Fibroblast of gingiva (primary cell): Measurements from ENCODE around the gene STK17B.
A peak's percentile ranks its signal among the peaks of the same experiment; 100 is the strongest.

Experiments used
- DNase-seq: peaks from one replicate; pipeline ENCODE4 v3.0.0-alpha.2; 2011; ENCODE audit warnings: low read depth

The STK17B gene

DNA sequence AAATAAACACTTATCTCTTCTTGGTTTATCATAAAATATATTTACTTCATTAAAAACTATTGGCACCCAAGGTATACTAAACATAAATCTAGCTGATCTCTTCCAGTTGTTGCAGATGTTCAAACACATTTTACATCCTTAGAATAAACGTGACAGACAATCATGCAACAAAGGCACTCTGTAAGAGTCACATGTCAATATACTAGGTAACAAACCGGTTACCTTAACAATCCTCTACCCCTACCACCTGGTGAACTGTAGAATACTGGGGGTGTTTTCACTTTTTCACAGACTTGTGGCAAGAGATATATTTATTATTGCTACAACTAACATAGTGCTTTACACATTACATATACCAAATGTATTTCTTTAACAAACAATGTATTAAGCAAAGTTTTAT, 15.8 kb downstream of the STK17B start:
- DNase-seq = no peak

DNA sequence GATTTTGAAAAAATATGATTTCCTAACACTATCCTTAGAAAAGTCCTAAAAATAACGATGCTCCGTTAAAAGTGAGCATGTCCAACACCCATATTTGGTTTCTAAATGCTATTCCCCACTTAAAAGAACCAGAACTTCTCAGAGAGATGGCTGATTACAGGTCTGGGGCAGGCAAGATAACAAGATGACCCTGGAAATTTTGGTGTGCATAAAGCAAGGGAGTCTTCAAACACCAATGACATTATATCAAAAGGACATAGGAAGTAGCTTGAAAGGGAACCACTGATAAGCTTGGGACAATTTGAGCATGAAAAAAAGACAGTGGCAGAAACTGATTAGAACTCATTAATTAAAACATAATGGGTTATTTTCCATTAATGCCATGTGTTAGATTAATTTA, 17.9 kb downstream of the STK17B start:
- DNase-seq = no peak

DNA sequence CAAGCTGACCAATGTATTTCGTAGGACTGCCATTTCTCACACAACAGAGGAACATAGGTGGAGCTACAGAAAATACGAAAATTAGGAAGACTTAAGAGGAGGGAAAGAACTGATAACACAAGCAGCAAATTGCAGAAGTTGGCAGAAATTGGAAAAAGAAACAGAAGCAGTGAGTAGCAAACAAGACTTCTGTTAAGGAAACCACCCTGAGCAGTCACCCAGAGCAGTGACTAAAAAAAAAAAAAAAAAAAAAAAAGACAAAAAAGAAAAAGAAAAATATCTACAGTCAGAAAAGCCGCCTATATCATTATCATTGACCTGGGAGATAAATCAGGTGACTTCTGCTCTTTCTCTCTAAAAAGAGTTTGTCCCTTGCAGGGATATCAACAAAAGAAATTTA, 21.4 kb downstream of the STK17B start:
- no peak for DNase-seq

DNA sequence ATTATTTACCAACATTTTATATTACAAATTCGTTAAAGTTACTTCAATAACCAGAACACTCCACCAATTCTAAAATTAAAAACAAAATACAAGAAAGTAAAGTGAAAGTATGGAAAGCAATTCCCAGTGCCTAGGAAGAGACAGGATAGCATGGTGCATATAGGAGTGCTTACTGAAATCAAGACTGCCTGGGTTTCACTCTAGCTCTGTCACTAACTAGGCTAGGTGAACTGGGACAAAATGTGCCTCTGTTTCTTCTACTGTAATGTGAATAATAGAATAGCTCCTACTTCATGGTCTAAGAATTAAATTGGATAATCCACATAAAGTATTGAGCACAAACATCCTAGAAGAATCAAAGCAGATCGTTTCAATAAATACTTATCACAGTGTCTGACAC, 22.6 kb downstream of the STK17B start:
- no peak for DNase-seq

DNA sequence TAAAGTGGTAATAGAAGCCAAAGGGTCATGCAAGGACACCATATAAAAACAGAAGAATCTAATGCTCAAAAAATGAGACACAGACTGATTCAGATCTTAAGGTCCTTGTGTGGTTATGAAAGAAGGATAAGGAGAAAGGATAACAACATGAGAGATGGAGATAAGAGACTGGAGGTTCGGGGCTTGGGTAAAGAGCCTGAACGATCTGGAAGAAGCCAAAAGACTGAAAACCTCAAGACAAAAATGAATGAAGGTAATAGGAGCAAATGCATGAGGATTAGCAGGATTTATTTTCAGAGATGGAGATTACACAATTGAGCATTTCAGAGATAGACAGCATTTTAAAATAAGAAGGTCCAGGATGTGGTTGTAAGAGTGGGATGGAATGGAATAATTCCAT, 26.1 kb downstream of the STK17B start:
- no peak for DNase-seq

- DNase-seq = no peak
These were observed 26.8 kb downstream of the STK17B start for GRCh38 chr2:196144513-196145126.

GRCh38 chr2:196143730-196144131, 27.6 kb downstream of the STK17B start:
- no peak for DNase-seq

GRCh38 chr2:196142825-196143224, 28.6 kb downstream of the STK17B start:
- peak; percentile 23 for DNase-seq

DNA sequence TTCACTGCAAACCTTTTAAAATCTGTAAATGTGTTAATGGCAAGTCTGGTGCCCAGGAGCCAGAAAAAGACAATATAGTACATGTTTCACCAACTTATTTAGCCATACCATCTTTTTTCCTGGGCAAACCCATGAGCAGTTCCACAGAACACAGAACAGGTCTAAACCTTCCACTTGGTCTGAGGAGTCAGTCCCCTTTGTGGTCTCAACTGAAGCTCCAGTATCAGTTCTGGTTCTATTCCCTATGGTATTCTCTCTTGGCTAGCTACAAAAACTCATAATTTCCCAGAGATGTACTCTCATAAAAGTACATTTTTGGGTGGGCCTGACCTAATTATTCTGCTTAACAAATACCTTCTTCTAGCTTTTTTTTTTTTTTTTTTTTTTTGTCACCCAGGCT, 31.2 kb downstream of the STK17B start:
- no peak for DNase-seq

DNA sequence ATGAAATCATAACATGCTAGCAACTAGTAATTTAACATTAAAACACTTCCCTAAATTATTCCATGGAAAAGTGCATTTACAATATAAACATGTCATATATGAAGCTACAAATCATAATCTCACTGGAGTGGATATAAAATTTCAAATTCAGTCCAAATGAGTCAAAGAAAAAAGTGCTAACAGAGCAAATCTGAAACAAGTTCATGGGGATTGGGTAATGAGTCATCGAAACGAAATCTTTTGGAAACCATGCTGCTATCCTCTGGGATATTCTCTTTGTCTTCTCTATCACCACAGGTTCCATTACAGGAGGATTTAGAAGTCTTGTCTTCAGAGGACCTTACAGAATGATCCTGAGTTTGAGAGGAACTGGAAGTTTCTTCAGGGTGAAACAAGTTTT, 34.1 kb downstream of the STK17B start:
- DNase-seq = no peak

DNA sequence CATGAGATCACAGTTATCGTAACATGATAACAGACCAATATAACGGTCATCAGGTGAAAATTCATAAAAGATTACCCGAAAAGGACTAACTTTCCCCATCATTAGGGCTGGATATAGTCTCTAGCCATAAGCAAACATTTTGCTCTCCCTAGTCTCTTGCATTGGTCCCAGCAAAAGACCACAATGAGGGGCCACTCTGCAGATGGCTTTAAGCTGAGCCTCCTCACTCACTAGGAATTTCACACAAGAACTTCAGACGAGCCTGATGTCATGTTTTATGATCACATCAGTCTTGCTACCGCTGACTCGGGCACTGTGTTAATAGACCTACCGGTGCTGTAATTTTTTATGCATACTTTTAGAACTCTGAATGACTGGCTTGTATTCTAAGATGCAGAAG, 35.2 kb downstream of the STK17B start:
- DNase-seq = no peak

- peak; percentile 46 for DNase-seq
These were observed 39.1 kb downstream of the STK17B start for GRCh38 chr2:196131949-196132925.

DNA sequence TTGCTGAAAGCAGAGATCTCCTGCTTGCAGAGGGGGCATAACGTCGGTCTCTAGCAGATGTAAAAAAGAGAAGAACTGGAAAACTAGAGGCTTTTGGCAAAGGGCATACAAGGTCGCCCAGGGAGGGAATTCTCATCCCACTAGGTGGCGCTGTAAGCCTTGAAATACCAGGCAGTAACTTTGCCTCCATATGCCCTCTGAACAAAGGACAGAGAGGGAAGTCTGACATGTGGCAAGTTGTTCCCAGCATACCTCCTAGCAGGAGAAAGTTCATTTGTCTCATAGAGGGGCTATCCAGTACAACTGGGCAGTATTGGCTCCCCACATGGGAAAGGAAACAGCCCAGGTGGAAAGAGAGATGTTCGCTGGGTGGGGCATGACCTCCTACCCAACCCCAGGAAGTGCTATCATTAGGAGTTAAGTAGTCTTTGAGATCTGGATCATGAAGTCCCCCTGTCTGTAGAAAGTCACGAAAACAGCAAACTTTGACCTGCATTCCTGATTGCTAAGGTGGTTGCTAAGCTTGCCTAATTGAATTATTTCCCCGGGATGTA, 39.9 kb downstream of the STK17B start:
- DNase-seq = peak; percentile 58

DNA sequence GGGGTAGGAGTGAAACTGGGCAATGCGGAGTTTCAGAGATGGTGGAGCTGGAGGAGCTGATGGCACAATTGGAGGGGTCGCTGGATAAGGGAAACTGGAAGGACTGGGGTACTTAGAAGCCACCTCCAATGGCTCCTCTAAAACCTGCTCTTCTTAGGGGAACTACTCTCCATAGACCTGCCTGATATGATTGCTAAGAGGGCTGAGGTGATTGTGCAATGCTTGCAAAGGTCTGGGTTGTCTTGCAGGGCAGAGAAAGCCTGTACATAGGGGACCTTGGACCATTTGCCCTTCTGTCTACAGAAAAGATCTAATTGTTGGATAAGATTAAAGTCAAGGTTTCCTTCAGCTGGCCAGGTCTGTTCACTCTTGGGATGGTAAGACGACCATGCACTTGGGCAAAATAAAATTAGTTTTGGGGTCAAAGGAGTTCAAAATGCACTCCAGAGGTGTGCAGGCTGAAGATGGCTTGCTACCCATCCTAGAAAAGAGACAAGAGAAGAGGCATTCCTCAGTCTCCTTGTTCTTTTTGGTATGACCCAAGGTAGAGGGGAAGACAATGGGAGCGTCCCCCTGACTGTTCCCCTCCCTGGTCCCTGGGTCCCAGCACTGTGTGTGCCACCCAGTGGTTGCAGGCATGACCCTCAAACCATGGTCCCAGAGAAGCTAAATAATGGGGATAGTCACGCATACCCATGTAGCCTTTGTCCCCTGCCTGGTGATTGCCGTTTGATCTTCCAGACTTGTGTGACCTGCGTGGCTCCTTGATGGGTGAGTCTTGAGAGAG, 41.1 kb downstream of the STK17B start:
- no peak for DNase-seq

- no peak for DNase-seq
These were observed 42.6 kb downstream of the STK17B start for GRCh38 chr2:196128749-196129148.

DNA sequence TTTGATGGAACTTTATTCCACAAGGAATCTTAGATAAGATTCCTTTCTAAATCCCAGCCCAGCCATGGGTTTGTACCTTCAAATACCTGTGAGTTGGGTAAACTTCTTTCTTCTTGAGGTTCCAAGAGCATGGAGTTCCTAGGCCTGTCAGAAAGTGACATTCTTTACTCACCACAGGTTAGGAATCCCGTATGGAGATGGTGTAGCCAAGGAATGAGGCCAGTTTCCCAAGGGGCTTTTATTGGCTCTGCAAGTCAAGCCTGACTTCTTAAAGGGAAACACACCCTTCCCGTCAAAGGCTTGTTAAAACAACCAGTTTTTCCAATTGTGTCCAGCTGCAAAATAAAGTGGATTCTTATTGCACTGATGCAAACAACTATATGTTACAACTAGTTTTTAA, 45.8 kb downstream of the STK17B start:
- no peak for DNase-seq

GRCh38 chr2:196123679-196124373, 47.6 kb downstream of the STK17B start:
- DNase-seq = no peak

DNA sequence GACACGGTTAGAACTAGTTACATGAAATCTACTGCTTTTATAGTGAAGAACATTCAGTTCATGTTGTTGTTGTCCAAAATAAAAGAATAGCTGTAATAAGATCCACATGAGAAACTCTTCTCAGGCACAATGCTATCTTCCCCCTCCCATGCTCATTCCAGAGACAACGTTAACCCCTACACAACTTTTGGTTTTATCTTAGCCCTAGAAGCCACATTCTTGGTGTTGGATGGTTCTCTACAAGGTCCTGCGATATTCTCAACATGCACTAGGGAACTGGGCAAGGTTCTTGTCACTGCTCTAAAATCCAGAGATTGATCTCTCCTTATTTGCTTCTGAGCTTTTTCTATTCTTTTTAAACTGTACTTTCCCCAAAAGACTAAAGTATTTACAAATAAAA, 51.5 kb downstream of the STK17B start:
- DNase-seq = no peak

DNA sequence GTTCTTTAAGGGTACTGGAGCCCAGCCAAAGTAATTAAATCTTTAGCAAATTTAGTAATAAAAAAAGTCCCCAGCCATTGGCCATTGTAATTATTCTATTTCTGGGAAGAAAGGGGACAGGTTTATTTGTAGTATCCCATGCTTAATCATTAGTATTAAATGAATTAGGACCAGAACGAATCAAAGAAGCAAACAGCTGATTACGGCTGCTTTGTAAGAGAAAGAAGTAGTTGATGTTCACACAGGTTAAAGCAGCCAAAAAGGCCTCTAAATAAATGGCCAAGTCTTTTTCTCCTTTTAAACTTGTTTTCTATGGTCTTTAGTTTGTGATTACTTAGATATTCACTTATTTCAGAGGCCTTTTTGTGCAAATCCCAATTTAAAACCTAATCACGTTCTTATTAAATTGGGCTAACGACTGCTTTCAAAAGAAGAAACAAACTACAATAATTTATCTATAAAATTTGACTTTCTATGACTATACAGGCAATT, 54.1 kb downstream of the STK17B start:
- DNase-seq = no peak

GRCh38 chr2:196113061-196113974, 58.1 kb downstream of the STK17B start:
- peak; percentile 82 for DNase-seq
